Fibroblast of lung (primary cell): ENCODE data around the gene MSI2.

ENCODE experiments used
- EZH2 ChIP-seq: IDR thresholded peaks from 2 replicates; pipeline ENCODE4 v1.5.1; 2012; ENCODE audit warnings: low read length, control low read depth, mild to moderate bottlenecking; ENCODE audit errors: missing control alignments
- TF ChIP-seq, protein P1 (sequence below), 2 donors: IDR thresholded peaks in 1 of 2; conservative IDR thresholded peaks in 1 of 2; 1 replicate in 1 of 2; 2 replicates in 1 of 2; pipeline ENCODE4 v1.5.1; 2011 to 2012; ENCODE audit warnings: low read length in 2 of 2, control low read depth in 1 of 2, inconsistent platforms in 1 of 2, low read depth in 1 of 2, mild to moderate bottlenecking in 1 of 2

- TF ChIP-seq, protein P1, sequence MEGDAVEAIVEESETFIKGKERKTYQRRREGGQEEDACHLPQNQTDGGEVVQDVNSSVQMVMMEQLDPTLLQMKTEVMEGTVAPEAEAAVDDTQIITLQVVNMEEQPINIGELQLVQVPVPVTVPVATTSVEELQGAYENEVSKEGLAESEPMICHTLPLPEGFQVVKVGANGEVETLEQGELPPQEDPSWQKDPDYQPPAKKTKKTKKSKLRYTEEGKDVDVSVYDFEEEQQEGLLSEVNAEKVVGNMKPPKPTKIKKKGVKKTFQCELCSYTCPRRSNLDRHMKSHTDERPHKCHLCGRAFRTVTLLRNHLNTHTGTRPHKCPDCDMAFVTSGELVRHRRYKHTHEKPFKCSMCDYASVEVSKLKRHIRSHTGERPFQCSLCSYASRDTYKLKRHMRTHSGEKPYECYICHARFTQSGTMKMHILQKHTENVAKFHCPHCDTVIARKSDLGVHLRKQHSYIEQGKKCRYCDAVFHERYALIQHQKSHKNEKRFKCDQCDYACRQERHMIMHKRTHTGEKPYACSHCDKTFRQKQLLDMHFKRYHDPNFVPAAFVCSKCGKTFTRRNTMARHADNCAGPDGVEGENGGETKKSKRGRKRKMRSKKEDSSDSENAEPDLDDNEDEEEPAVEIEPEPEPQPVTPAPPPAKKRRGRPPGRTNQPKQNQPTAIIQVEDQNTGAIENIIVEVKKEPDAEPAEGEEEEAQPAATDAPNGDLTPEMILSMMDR (conservative IDR thresholded peaks at IDR 0.05 in 1 of 2, IDR thresholded peaks at IDR 0.05 in 1 of 2; ENCODE audit: low read depth in 1 of 2, low read length in 2 of 2): no peak
- no peak for TF ChIP-seq EZH2
Observed at GRCh38 chr17:57502022-57502421, 245.7 kb downstream of the MSI2 start.
